OCI-LY1 (cell line): ENCODE data around the gene ABHD17A.

ENCODE experiments used
- CTCF ChIP-seq: fragments of 200-600 bp; sonication (generic), shearing (Covaris generic); IDR thresholded peaks from 2 replicates; pipeline ENCODE4 v1.5.1; 2017; ENCODE audit warnings: mild to moderate bottlenecking, antibody characterized with exemption, low read length, moderate library complexity, mixed read lengths
- EZH2 ChIP-seq: fragments of 200-600 bp; sonication (generic), shearing (Covaris generic); IDR thresholded peaks from 2 replicates; pipeline ENCODE4 v1.8.0; 2017; ENCODE audit warnings: borderline replicate concordance, mixed run types, mild to moderate bottlenecking, antibody characterized with exemption, low read length, moderate library complexity, mixed read lengths

GRCh38 chr19:1845642-1846041 is 39.7 kb downstream of the ABHD17A start:
- no peak for TF ChIP-seq EZH2
- no peak for TF ChIP-seq CTCF
